Mesendoderm (in vitro differentiated cells): ENCODE measurements around the gene PTPN20.

Experiments used
- DNase-seq: peaks from one replicate; pipeline ENCODE4 v3.0.0; 2013
- H2AK5ac ChIP-seq: 2 replicates; pipeline ENCODE4 v1.6.1; 2013; ENCODE audit warnings: low read length, inconsistent platforms
- H2BK120ac ChIP-seq: 2 replicates; pipeline ENCODE4 v1.6.1; 2013; ENCODE audit warnings: low read depth, mild to moderate bottlenecking, low read length, moderate library complexity, mixed read lengths
- H2BK15ac ChIP-seq: replicated peaks from 2 replicates; pipeline ENCODE4 v1.6.1; 2013; ENCODE audit warnings: low read depth, mild to moderate bottlenecking, moderate library complexity
- H2BK5ac ChIP-seq: 2 replicates; pipeline ENCODE4 v1.6.1; 2013; ENCODE audit warnings: low read length, inconsistent platforms
- H3K18ac ChIP-seq: 2 replicates; pipeline ENCODE4 v1.6.1; 2013; ENCODE audit warnings: mild to moderate bottlenecking, low read length, mixed read lengths
- H3K23ac ChIP-seq: one replicate; pipeline ENCODE4 v1.6.1; 2013; ENCODE audit warnings: low read length
- H3K27ac ChIP-seq: 2 replicates; pipeline ENCODE4 v1.5.1; 2013; ENCODE audit warnings: low read depth, mild to moderate bottlenecking, inconsistent platforms, low read length, moderate library complexity
- H3K27me3 ChIP-seq: 2 replicates; pipeline ENCODE4 v1.6.1; 2013; ENCODE audit warnings: low read length, control low read depth, mild to moderate bottlenecking, inconsistent platforms; ENCODE audit not compliant: insufficient read depth, poor library complexity
- H3K36me3 ChIP-seq: 2 replicates; pipeline ENCODE4 v1.6.1; 2013; ENCODE audit warnings: low read length, inconsistent platforms; ENCODE audit not compliant: control insufficient read depth, insufficient read depth
- H3K4ac ChIP-seq: one replicate; pipeline ENCODE4 v1.6.1; 2013; ENCODE audit warnings: low read depth, mild to moderate bottlenecking, low read length, moderate library complexity
- H3K4me1 ChIP-seq: 2 replicates; pipeline ENCODE4 v1.6.1; 2013; ENCODE audit warnings: low read depth, low read length, inconsistent platforms; ENCODE audit not compliant: control insufficient read depth
- H3K4me2 ChIP-seq: 2 replicates; pipeline ENCODE4 v1.6.1; 2013; ENCODE audit warnings: low read length
- H3K4me3 ChIP-seq: 2 replicates; pipeline ENCODE4 v1.5.1; 2013; ENCODE audit warnings: mild to moderate bottlenecking, low read length
- H3K56ac ChIP-seq: one replicate; pipeline ENCODE4 v1.6.1; 2013; ENCODE audit warnings: low read length
- H3K79me1 ChIP-seq: 2 replicates; pipeline ENCODE4 v1.6.1; 2013; ENCODE audit warnings: low read length, inconsistent platforms
- H3K79me2 ChIP-seq: 2 replicates; pipeline ENCODE4 v1.6.1; 2013; ENCODE audit warnings: mild to moderate bottlenecking, low read length; ENCODE audit not compliant: control insufficient read depth, insufficient read depth
- H3K9ac ChIP-seq: 2 replicates; pipeline ENCODE4 v1.6.1; 2013; ENCODE audit warnings: low read length, inconsistent platforms
- H4K5ac ChIP-seq: one replicate; pipeline ENCODE4 v1.6.1; 2013; ENCODE audit warnings: low read length
- H4K8ac ChIP-seq: one replicate; pipeline ENCODE4 v1.6.1; 2013; ENCODE audit warnings: low read depth, mild to moderate bottlenecking, control low read depth, low read length, moderate library complexity
- WGBS: extraction: QIAGEN DNeasy Blood & Tissue Kit; methylation state at CpG from one replicate; pipeline ENCODE4 v1.1.7; 2013; ENCODE audit warnings: low lambda C conversion rate, missing lambda C conversion rate; ENCODE audit not compliant: insufficient coverage; ENCODE audit errors: extremely low coverage; 5-methylcytosine and 5-hydroxymethylcytosine counted together

PTPN20 gene

GRCh38 chr10:47051741-47052238 lies 140.6 kb downstream of the PTPN20 start:
- Histone ChIP-seq H4K5ac (no peak overlapping the region), H3K79me1 (no peaks in the 10 kb centered on the region), H3K56ac (no peak overlapping the region), H2BK120ac (no peak overlapping the region), H3K18ac (no peak overlapping the region), H3K4ac (no peak overlapping the region), H2BK5ac (no peak overlapping the region), H3K9ac (no peak overlapping the region), H3K23ac (no peak overlapping the region), H3K4me3 (no peak overlapping the region), H2AK5ac (no peak overlapping the region), H2BK15ac (no peak overlapping the region), H3K27ac (no peak overlapping the region), H3K4me1 (no peaks in the 10 kb centered on the region), H3K27me3 (no peaks in the 10 kb centered on the region), H3K4me2 (no peak overlapping the region), H4K8ac (no peak overlapping the region), H3K36me3 (no peaks in the 10 kb centered on the region), H3K79me2 (no peaks in the 10 kb centered on the region)
- no CpG with 5 or more reads among the region's 5 CpGs for WGBS
- no peak for DNase-seq
